ENCODE results near the gene DNAJB7.
"Not testable (repeated sequence)": the region's sequence is repeated elsewhere in the genome, so short reads cannot be mapped to it uniquely, and the experiment has no call there.

The DNAJB7 gene

GRCh38 chr22:40838486-40838885, 23.4 kb downstream of the DNAJB7 start:
- DNase-seq, result no peak

GRCh38 chr22:40834619-40835018, 27.3 kb downstream of the DNAJB7 start:
- DNase-seq, result no peak

- no peak for DNase-seq
These were observed 32.8 kb downstream of the DNAJB7 start for GRCh38 chr22:40829131-40829530.

- DNase-seq, result no peak
These were observed 34.8 kb downstream of the DNAJB7 start for GRCh38 chr22:40826984-40827741.

GRCh38 chr22:40826292-40826691, 35.6 kb downstream of the DNAJB7 start:
- DNase-seq, result not testable (repeated sequence)

GRCh38 chr22:40823426-40823825, 38.5 kb downstream of the DNAJB7 start:
- no peak for DNase-seq

- DNase-seq, result no peak
These were observed 42.2 kb downstream of the DNAJB7 start for GRCh38 chr22:40819599-40820140.

- DNase-seq, result peak; percentile 85
These were observed 42.9 kb downstream of the DNAJB7 start, which contains the start of gene SLC25A17 for GRCh38 chr22:40818747-40819598. Gene SLC25A17, minus strand, starts transcription at chr22:40819346. Its CDS starts 98 bp downstream, at chr22:40819248.

GRCh38 chr22:40818192-40818746, 43.6 kb downstream of the DNAJB7 start:
- no peak for DNase-seq

- no peak for DNase-seq
These were observed 44.2 kb downstream of the DNAJB7 start for GRCh38 chr22:40817737-40818136.

- DNase-seq, result no peak
These were observed 48.0 kb downstream of the DNAJB7 start for GRCh38 chr22:40813912-40814315.

All from stimulated activated CD4-positive, alpha-beta T cell treated with anti-CD3 and anti-CD28 coated beads, Interleukin-12 subunit alpha, Interleukin-12 subunit beta, amount 100 ng/mL, for 4 hours (primary cell).